A549 (cell line): ENCODE data around the gene EFHC1.

Source experiments
- ESRRA ChIP-seq: fragments of 150-350 bp; IDR thresholded peaks from 2 replicates; pipeline ENCODE4 v1.6.1; 2014; ENCODE audit warnings: mild to moderate bottlenecking, low read length, borderline replicate concordance
- HOXA7 ChIP-seq: fragments of 250-450 bp; sonication (Bioruptor Pico); IDR thresholded peaks from 2 replicates; pipeline ENCODE4 v1.5.0; 2020; ENCODE audit warnings: mild to moderate bottlenecking, moderate library complexity
- KDM5A ChIP-seq: fragments of 200-600 bp; sonication (generic); IDR thresholded peaks from 2 replicates; pipeline ENCODE4 v1.6.1; 2016; ENCODE audit warnings: antibody characterized with exemption, mild to moderate bottlenecking
- POLR2A ChIP-seq: IDR thresholded peaks from 2 replicates; pipeline ENCODE4 v1.6.1; 2012; ENCODE audit warnings: mild to moderate bottlenecking, low read length
- SMC3 ChIP-seq: fragments of >200 bp; sonication (Bioruptor Twin); formaldehyde crosslinking; IDR thresholded peaks from 3 replicates; pipeline ENCODE4 v1.6.1; 2018; ENCODE audit warnings: inconsistent platforms
- SREBF2 ChIP-seq: fragments of 450-650 bp; IDR thresholded peaks from 2 replicates; pipeline ENCODE4 v1.6.1; 2014; ENCODE audit warnings: mild to moderate bottlenecking, moderate library complexity
- ZC3H11A ChIP-seq: fragments of 450-650 bp; IDR thresholded peaks from 2 replicates; pipeline ENCODE4 v1.6.1; 2014; ENCODE audit warnings: antibody characterized with exemption, mild to moderate bottlenecking
- TF ChIP-seq, protein P1 (sequence below): fragments of >200 bp; sonication (Bioruptor Twin); formaldehyde crosslinking; IDR thresholded peaks from 3 replicates; pipeline ENCODE4 v1.5.1; 2016
- TF ChIP-seq, protein P2 (sequence below): fragments of 200-600 bp; sonication (generic); IDR thresholded peaks from 2 replicates; pipeline ENCODE4 v1.6.1; 2016; ENCODE audit warnings: antibody characterized with exemption, mild to moderate bottlenecking, moderate library complexity

DNA sequence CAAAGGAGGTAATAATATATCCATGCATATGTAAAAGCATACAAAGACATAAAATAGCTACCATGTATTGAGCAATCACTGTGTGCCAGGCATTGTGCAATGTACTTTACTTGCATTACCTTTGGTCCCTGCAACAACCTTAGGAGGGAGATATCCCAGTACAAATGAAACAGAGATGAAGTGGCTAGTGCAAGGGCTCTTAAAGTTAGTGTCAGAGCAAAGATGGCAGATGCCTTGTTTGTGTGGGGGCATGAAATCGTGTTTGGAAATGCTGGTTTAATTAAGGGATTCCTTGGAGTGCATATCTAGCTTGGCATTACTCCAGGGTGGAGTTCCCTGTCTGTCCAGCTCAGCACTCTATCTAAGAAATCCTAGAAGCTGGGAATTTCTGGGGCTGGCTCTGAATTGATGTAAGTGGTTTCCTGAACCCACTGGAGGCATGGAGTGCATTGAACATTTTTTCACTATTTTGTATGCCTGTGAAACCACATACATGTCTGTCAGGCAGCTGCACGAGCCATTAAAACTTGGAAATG lies 48.4 kb upstream of the EFHC1 start:
- TF ChIP-seq POLR2A (no peak), HOXA7 (CRISPR knock-in tag) (no peak), ZC3H11A (no peak), KDM5A (no peak), SREBF2 (no peak), SMC3 (no peak), ESRRA (no peak)
- TF ChIP-seq, protein P1, sequence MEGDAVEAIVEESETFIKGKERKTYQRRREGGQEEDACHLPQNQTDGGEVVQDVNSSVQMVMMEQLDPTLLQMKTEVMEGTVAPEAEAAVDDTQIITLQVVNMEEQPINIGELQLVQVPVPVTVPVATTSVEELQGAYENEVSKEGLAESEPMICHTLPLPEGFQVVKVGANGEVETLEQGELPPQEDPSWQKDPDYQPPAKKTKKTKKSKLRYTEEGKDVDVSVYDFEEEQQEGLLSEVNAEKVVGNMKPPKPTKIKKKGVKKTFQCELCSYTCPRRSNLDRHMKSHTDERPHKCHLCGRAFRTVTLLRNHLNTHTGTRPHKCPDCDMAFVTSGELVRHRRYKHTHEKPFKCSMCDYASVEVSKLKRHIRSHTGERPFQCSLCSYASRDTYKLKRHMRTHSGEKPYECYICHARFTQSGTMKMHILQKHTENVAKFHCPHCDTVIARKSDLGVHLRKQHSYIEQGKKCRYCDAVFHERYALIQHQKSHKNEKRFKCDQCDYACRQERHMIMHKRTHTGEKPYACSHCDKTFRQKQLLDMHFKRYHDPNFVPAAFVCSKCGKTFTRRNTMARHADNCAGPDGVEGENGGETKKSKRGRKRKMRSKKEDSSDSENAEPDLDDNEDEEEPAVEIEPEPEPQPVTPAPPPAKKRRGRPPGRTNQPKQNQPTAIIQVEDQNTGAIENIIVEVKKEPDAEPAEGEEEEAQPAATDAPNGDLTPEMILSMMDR = no peak
- TF ChIP-seq, protein P2, sequence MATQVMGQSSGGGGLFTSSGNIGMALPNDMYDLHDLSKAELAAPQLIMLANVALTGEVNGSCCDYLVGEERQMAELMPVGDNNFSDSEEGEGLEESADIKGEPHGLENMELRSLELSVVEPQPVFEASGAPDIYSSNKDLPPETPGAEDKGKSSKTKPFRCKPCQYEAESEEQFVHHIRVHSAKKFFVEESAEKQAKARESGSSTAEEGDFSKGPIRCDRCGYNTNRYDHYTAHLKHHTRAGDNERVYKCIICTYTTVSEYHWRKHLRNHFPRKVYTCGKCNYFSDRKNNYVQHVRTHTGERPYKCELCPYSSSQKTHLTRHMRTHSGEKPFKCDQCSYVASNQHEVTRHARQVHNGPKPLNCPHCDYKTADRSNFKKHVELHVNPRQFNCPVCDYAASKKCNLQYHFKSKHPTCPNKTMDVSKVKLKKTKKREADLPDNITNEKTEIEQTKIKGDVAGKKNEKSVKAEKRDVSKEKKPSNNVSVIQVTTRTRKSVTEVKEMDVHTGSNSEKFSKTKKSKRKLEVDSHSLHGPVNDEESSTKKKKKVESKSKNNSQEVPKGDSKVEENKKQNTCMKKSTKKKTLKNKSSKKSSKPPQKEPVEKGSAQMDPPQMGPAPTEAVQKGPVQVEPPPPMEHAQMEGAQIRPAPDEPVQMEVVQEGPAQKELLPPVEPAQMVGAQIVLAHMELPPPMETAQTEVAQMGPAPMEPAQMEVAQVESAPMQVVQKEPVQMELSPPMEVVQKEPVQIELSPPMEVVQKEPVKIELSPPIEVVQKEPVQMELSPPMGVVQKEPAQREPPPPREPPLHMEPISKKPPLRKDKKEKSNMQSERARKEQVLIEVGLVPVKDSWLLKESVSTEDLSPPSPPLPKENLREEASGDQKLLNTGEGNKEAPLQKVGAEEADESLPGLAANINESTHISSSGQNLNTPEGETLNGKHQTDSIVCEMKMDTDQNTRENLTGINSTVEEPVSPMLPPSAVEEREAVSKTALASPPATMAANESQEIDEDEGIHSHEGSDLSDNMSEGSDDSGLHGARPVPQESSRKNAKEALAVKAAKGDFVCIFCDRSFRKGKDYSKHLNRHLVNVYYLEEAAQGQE = no peak
